ENCODE results near the gene ENOX1. TPM values are rescaled to one million over a fixed set of nuclear protein-coding genes. Genes with fewer than 3 reads are reported as not detected.

Gene ENOX1
- total and polyA plus RNA-seq, 2 of the 8 experiments (the other 6 are each of a cell fraction or from before 2014, with no cell fraction given) = 0.23 to 0.37 TPM

GRCh38 chr13:43797159-43797558 lies 10.4 kb upstream of the ENOX1 start:
- Histone ChIP-seq H4K91ac (replicated peaks; ENCODE audit: insufficient read length, low read length) (no peak overlapping the region), H2BK20ac (ENCODE audit: low read length) (no peak overlapping the region), H4K5ac (ENCODE audit: insufficient read length, low read depth, low read length) (no peak overlapping the region), H2BK15ac (ENCODE audit: low read length) (no peak overlapping the region), H4K20me1 (replicated peaks in 1 of 2; ENCODE audit: control insufficient read depth in 1 of 2, insufficient read depth in 2 of 2, low read length in 2 of 2) (no peaks in the 10 kb centered on the region), H3K18ac (ENCODE audit: extremely low read depth, low read length) (no peak overlapping the region), H3K23me2 (ENCODE audit: low read depth, low read length) (no peaks in the 10 kb centered on the region), H3K9ac (replicated peaks in 1 of 4; ENCODE audit: extremely low read depth in 1 of 4, low read depth in 3 of 4, low read length in 3 of 4) (no peak overlapping the region), H3K27me3 (replicated peaks in 1 of 4; ENCODE audit: control insufficient read depth in 3 of 4, extremely low read depth in 1 of 4, insufficient read depth in 3 of 4, low read length in 3 of 4) (no peaks in the 10 kb centered on the region), H2AFZ (ENCODE audit: low read length) (no peak overlapping the region), H3K4ac (replicated peaks; ENCODE audit: insufficient read length, low read depth, low read length) (no peak overlapping the region), H3K4me1 (replicated peaks in 1 of 4; ENCODE audit: control insufficient read depth in 3 of 4, insufficient read depth in 4 of 4, low read length in 3 of 4) (no peaks in the 10 kb centered on the region), H2BK5ac (ENCODE audit: low read depth, low read length) (no peak overlapping the region), H3K79me2 (ENCODE audit: control insufficient read depth in 1 of 2, insufficient read depth in 2 of 2, low read length in 2 of 2) (no peaks in the 10 kb centered on the region), H2BK120ac (replicated peaks; ENCODE audit: low read depth, low read length) (no peak overlapping the region), H3K23ac (ENCODE audit: insufficient read length) (no peak overlapping the region), H3K9me3 (ENCODE audit: insufficient read depth in 2 of 2, low read depth in 1 of 2, low read length in 1 of 2) (no peaks in the 10 kb centered on the region), H2BK12ac (ENCODE audit: low read depth, low read length) (no peak overlapping the region), H3K79me1 (ENCODE audit: low read depth, low read length) (no peaks in the 10 kb centered on the region), H3K4me2 (ENCODE audit: insufficient read depth in 1 of 2, low read depth in 2 of 2, low read length in 2 of 2) (no peak overlapping the region), H4K8ac (ENCODE audit: extremely low read depth, insufficient read depth, low read length) (no peak overlapping the region), H3K27ac (ENCODE audit: low read depth, low read length) (no peak overlapping the region), H3K56ac (replicated peaks; ENCODE audit: insufficient read length, low read depth, low read length) (no peak overlapping the region), H3K4me3 (ENCODE audit: extremely low read depth in 1 of 4, insufficient read depth in 2 of 4, low read depth in 3 of 4, low read length in 4 of 4) (no peak overlapping the region), H2AK5ac (ENCODE audit: low read depth, low read length) (no peak overlapping the region), H3K36me3 (ENCODE audit: control insufficient read depth in 2 of 4, insufficient read depth in 4 of 4, low read length in 3 of 4) (no peaks in the 10 kb centered on the region), H3K14ac (ENCODE audit: insufficient read length) (no peak overlapping the region)
- DNase-seq (ENCODE audit: low read depth in 1 of 2, low spot score in 2 of 2) (no peak), FAIRE-seq (no peak)
- WGBS, 2 experiments (ENCODE audit: extremely low coverage in 1 of 2, insufficient coverage in 1 of 2, insufficient read length in 1 of 2, insufficient replicate concordance in 2 of 2, low coverage in 1 of 2, low lambda C conversion rate in 2 of 2, missing lambda C conversion rate in 1 of 2) = 90% methylated on average over 1 of the region's 1 CpG; no CpG with 5 or more reads in 1 of the 2 experiments
- CTCF ChIA-PET (ENCODE audit: partially characterized antibody) = interaction anchor here (1.5 kb wide), 1 partner anchor 7 kb away, joined by 6 read pairs; no protein-coding TSS in a partner anchor
- POLR2A ChIA-PET (ENCODE audit: partially characterized antibody) = no interaction called here
- TF ChIP-seq ATF3 (IDR thresholded peaks at IDR 0.05; ENCODE audit: insufficient read depth, low read depth, low read length) = no peak
- no peak for TF ChIP-seq POU5F1 (IDR thresholded peaks at IDR 0.05; ENCODE audit: low read depth, low read length)
- no peak for TF ChIP-seq SP4 (IDR thresholded peaks at IDR 0.05; ENCODE audit: low read length)
- TF ChIP-seq KDM5A (IDR thresholded peaks at IDR 0.05; ENCODE audit: low read length) = no peak
- no peak for TF ChIP-seq RNF2 (IDR thresholded peaks at IDR 0.05; ENCODE audit: borderline replicate concordance, low read depth, low read length, missing control alignments, poor library complexity, severe bottlenecking)
- TF ChIP-seq YY1 (IDR thresholded peaks at IDR 0.05; ENCODE audit: low read depth, low read length) = no peak
- TF ChIP-seq CBX8 (IDR thresholded peaks at IDR 0.05; ENCODE audit: borderline replicate concordance, low read depth, low read length) = no peak
- no peak for TF ChIP-seq TBP (IDR thresholded peaks at IDR 0.05; ENCODE audit: low read depth, low read length)

All from H1 (cell line).